ENCODE measurements around the gene SH3TC2.

SH3TC2 gene

GRCh38 chr5:149072791-149073190 lies 9.9 kb upstream of the SH3TC2 start:
- ChIA-PET POLR2A (no interaction called here), CTCF (interaction anchor here (0.6 kb wide), 1 partner anchor 56 kb away, joined by 3 read pairs; no protein-coding TSS in a partner anchor)
- no peaks in the 10 kb centered on the region for H3K4me1 ChIP-seq (ENCODE audit: control insufficient read depth, insufficient read depth, low read length)
- no peaks in the 10 kb centered on the region for H3K9me3 ChIP-seq (ENCODE audit: control insufficient read depth, insufficient read depth, low read depth, low read length)
- H3K36me3 ChIP-seq (ENCODE audit: control insufficient read depth in 2 of 2, insufficient read depth in 1 of 2, low read length in 2 of 2) = no peaks in the 10 kb centered on the region
- TF ChIP-seq, protein P1, sequence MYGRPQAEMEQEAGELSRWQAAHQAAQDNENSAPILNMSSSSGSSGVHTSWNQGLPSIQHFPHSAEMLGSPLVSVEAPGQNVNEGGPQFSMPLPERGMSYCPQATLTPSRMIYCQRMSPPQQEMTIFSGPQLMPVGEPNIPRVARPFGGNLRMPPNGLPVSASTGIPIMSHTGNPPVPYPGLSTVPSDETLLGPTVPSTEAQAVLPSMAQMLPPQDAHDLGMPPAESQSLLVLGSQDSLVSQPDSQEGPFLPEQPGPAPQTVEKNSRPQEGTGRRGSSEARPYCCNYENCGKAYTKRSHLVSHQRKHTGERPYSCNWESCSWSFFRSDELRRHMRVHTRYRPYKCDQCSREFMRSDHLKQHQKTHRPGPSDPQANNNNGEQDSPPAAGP (tag by site-specific recombination; IDR thresholded peaks at IDR 0.05) = no peak
- TF ChIP-seq ZNF37A (tag by site-specific recombination; IDR thresholded peaks at IDR 0.05) = no peak
- no peak for TF ChIP-seq ZNF580 (tag by site-specific recombination; IDR thresholded peaks at IDR 0.05)
- TF ChIP-seq, protein P2, sequence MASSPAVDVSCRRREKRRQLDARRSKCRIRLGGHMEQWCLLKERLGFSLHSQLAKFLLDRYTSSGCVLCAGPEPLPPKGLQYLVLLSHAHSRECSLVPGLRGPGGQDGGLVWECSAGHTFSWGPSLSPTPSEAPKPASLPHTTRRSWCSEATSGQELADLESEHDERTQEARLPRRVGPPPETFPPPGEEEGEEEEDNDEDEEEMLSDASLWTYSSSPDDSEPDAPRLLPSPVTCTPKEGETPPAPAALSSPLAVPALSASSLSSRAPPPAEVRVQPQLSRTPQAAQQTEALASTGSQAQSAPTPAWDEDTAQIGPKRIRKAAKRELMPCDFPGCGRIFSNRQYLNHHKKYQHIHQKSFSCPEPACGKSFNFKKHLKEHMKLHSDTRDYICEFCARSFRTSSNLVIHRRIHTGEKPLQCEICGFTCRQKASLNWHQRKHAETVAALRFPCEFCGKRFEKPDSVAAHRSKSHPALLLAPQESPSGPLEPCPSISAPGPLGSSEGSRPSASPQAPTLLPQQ (tag by site-specific recombination; IDR thresholded peaks at IDR 0.05) = no peak
- TF ChIP-seq ZNF2 (tag by site-specific recombination; IDR thresholded peaks at IDR 0.05) = no peak
- TF ChIP-seq ZNF140 (tag by site-specific recombination; IDR thresholded peaks at IDR 0.05) = no peak
- no peak for TF ChIP-seq SP7 (tag by site-specific recombination; IDR thresholded peaks at IDR 0.05)
- no peak for TF ChIP-seq ZBTB44 (tag by site-specific recombination; IDR thresholded peaks at IDR 0.05)
- TF ChIP-seq ZNF202 (tag by site-specific recombination; IDR thresholded peaks at IDR 0.05; ENCODE audit: borderline replicate concordance) = no peak
- TF ChIP-seq ZNF837 (tag by site-specific recombination; IDR thresholded peaks at IDR 0.05) = no peak
- no peak for TF ChIP-seq KLF8 (tag by site-specific recombination; IDR thresholded peaks at IDR 0.05)
- no peak for TF ChIP-seq ZBTB20 (tag by site-specific recombination; IDR thresholded peaks at IDR 0.05)
- TF ChIP-seq ZNF16 (tag by site-specific recombination; IDR thresholded peaks at IDR 0.05; ENCODE audit: low read depth) = no peak
- no peak for TF ChIP-seq ZNF18 (tag by site-specific recombination; IDR thresholded peaks at IDR 0.05)
- TF ChIP-seq ZNF600 (tag by site-specific recombination; IDR thresholded peaks at IDR 0.05) = no peak
- no peak overlapping the region for H3K4me3 ChIP-seq (ENCODE audit: low read depth, low read length)
- no peak overlapping the region for H3K27ac ChIP-seq (ENCODE audit: extremely low read depth, low read depth, low read length)

- Histone ChIP-seq H3K36me3 (ENCODE audit: control insufficient read depth in 2 of 2, insufficient read depth in 1 of 2, low read length in 2 of 2) (no peaks in the 10 kb centered on the region), H3K4me3 (ENCODE audit: low read depth, low read length) (no peak overlapping the region), H3K9me3 (ENCODE audit: control insufficient read depth, insufficient read depth, low read depth, low read length) (no peaks in the 10 kb centered on the region), H3K4me1 (ENCODE audit: control insufficient read depth, insufficient read depth, low read length) (no peaks in the 10 kb centered on the region), H3K27ac (ENCODE audit: extremely low read depth, low read depth, low read length) (no peak overlapping the region)
- CTCF ChIA-PET = interaction anchor here (0.5 kb wide), 1 partner anchor 331 kb away, joined by 3 read pairs; no protein-coding TSS in a partner anchor
- POLR2A ChIA-PET = no interaction called here
- TF ChIP-seq, protein P3, sequence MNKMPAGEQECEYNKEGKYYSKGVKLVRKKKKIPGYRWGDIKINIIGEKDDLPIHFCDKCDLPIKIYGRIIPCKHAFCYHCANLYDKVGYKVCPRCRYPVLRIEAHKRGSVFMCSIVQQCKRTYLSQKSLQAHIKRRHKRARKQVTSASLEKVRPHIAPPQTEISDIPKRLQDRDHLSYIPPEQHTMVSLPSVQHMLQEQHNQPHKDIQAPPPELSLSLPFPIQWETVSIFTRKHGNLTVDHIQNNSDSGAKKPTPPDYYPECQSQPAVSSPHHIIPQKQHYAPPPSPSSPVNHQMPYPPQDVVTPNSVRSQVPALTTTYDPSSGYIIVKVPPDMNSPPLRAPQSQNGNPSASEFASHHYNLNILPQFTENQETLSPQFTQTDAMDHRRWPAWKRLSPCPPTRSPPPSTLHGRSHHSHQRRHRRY (tag by site-specific recombination; IDR thresholded peaks at IDR 0.05) = no peak
- TF ChIP-seq, protein P4, sequence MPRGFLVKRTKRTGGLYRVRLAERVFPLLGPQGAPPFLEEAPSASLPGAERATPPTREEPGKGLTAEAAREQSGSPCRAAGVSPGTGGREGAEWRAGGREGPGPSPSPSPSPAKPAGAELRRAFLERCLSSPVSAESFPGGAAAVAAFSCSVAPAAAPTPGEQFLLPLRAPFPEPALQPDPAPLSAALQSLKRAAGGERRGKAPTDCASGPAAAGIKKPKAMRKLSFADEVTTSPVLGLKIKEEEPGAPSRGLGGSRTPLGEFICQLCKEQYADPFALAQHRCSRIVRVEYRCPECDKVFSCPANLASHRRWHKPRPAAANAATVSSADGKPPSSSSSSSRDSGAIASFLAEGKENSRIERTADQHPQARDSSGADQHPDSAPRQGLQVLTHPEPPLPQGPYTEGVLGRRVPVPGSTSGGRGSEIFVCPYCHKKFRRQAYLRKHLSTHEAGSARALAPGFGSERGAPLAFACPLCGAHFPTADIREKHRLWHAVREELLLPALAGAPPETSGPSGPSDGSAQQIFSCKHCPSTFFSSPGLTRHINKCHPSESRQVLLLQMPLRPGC (tag by site-specific recombination; IDR thresholded peaks at IDR 0.05) = no peak
- TF ChIP-seq ZNF121 (tag by site-specific recombination; IDR thresholded peaks at IDR 0.05) (no peak), AEBP2 (tag by site-specific recombination; IDR thresholded peaks at IDR 0.05; ENCODE audit: borderline replicate concordance) (no peak), ZNF366 (tag by site-specific recombination; conservative IDR thresholded peaks at IDR 0.05) (no peak), ZNF18 (tag by site-specific recombination; IDR thresholded peaks at IDR 0.05) (no peak), CTCF (tag by site-specific recombination; IDR thresholded peaks at IDR 0.05) (no peak)
Observed at GRCh38 chr5:149072376-149072775, 9.5 kb upstream of the SH3TC2 start.

All from HEK293 (cell line).